GM12878 (cell line): ENCODE results near the gene CD70. TPM values are rescaled to one million over a fixed set of nuclear protein-coding genes. Genes with fewer than 3 reads are reported as not detected.

ENCODE experiments used
- ATAC-seq: fragments of 200-7000 bp; cut with Tn5 transposase; 3 replicates; pipeline ENCODE4 v1.9.1; 2020; ENCODE audit warnings: mild to moderate bottlenecking, moderate library complexity
- BruUV-seq: library from RNA; stranded (reverse); fragments of 400-500 nt; replicated peaks from 2 replicates; lab custom pipeline; 2021; lab: Mats Ljungman, UMichigan
- CTCF ChIA-PET: fragments of 300-600 bp; sonication (Branson Sonifier 250); formaldehyde crosslinking; extraction: SDS; loops from one replicate; lab custom pipeline; 2021; ENCODE audit warnings: inconsistent platforms; lab: Yijun Ruan, JAX
- POLR2A ChIA-PET: fragments of 350-600 bp; formaldehyde crosslinking; extraction: SDS; loops from one replicate; lab custom pipeline; 2021; ENCODE audit warnings: inconsistent platforms; lab: Charles Lee
- RAD21 ChIA-PET: fragments of 300-600 bp; sonication (Branson Sonifier 250); formaldehyde crosslinking; loops from one replicate; lab custom pipeline; 2023; ENCODE audit warnings: antibody characterized with exemption; ENCODE audit not compliant: unreplicated experiment; lab: Charles Lee
- SMC1A ChIA-PET: fragments of 300-600 bp; sonication (Branson Sonifier 250); formaldehyde crosslinking; loops from one replicate; lab custom pipeline; 2023; ENCODE audit not compliant: unreplicated experiment, uncharacterized antibody; lab: Charles Lee
- DNase-seq: peaks from one replicate; pipeline ENCODE4 v3.0.0-alpha.2; 2011; ENCODE audit warnings: low read depth, low spot score
- FAIRE-seq: peaks from 3 replicates; lab custom pipeline; 2011; peaks lifted over from hg19 to GRCh38; lab: Jason Lieb, UNC
- H2AFZ ChIP-seq: 2 replicates; pipeline ENCODE4 v1.6.0; 2011; ENCODE audit warnings: low read depth, low read length, control low read depth; ENCODE audit not compliant: control insufficient read depth
- H3K27ac ChIP-seq: 2 replicates; pipeline ENCODE4 v1.5.1; 2011; ENCODE audit warnings: control low read depth; ENCODE audit not compliant: control insufficient read depth, insufficient read depth
- H3K27me3 ChIP-seq, 2 experiments: replicated peaks in 1 of 2; 2 replicates each; pipeline versions ENCODE4 v1.6.0 to v1.6.1; 2011; ENCODE audit warnings: low read length in 1 of 2; ENCODE audit not compliant: control insufficient read depth in 2 of 2, insufficient read depth in 2 of 2
- H3K36me3 ChIP-seq, 2 experiments: 2 replicates each; pipeline ENCODE4 v1.5.1; 2011; ENCODE audit warnings: low read length in 1 of 2; ENCODE audit not compliant: control insufficient read depth in 2 of 2, insufficient read depth in 2 of 2
- H3K4me1 ChIP-seq: 2 replicates; pipeline ENCODE4 v1.6.1; 2011; ENCODE audit warnings: mild to moderate bottlenecking, low read length, moderate library complexity, mixed read lengths; ENCODE audit not compliant: control insufficient read depth, insufficient read depth
- H3K4me2 ChIP-seq: 2 replicates; pipeline ENCODE4 v1.6.0; 2011; ENCODE audit warnings: control low read depth; ENCODE audit not compliant: control insufficient read depth, insufficient read depth
- H3K4me3 ChIP-seq: fragments of 200-600 bp; sonication (generic); 2 replicates; pipeline ENCODE4 v1.5.1; 2016
- H3K79me2 ChIP-seq: 2 replicates; pipeline ENCODE4 v1.6.0; 2011; ENCODE audit warnings: low read length; ENCODE audit not compliant: control insufficient read depth, insufficient read depth
- H3K9ac ChIP-seq: 2 replicates; pipeline ENCODE4 v1.8.0; 2011; ENCODE audit warnings: low read length, control low read depth, mixed read lengths; ENCODE audit not compliant: control insufficient read depth, insufficient read depth
- H3K9me3 ChIP-seq: replicated peaks from 3 replicates; pipeline ENCODE4 v1.5.1; 2011; ENCODE audit warnings: mild to moderate bottlenecking, low read length; ENCODE audit not compliant: control insufficient read depth, insufficient read depth
- H4K20me1 ChIP-seq: 2 replicates; pipeline ENCODE4 v1.6.0; 2011; ENCODE audit not compliant: control insufficient read depth, insufficient read depth
- BCLAF1 ChIP-seq: fragments of 450-650 bp; IDR thresholded peaks from 2 replicates; pipeline ENCODE4 v1.6.1; 2017; ENCODE audit warnings: antibody characterized with exemption, mild to moderate bottlenecking, moderate library complexity
- JUND ChIP-seq: IDR thresholded peaks from 2 replicates; pipeline ENCODE4 v1.6.1; 2012; ENCODE audit warnings: low read depth, mild to moderate bottlenecking, low read length, improper control_type of control experiment, moderate library complexity
- ZBED1 ChIP-seq: IDR thresholded peaks from 2 replicates; pipeline ENCODE4 v1.6.1; 2016; ENCODE audit warnings: borderline replicate concordance
- ZNF217 ChIP-seq: fragments of 450-650 bp; IDR thresholded peaks from 2 replicates; pipeline ENCODE4 v1.6.1; 2017; ENCODE audit warnings: antibody characterized with exemption, mild to moderate bottlenecking
- ZSCAN29 ChIP-seq: fragments of 450-650 bp; IDR thresholded peaks from 2 replicates; pipeline ENCODE4 v1.6.1; 2017; ENCODE audit warnings: mild to moderate bottlenecking, moderate library complexity
- WGBS: methylation state at CpG from one replicate; pipeline ENCODE4 v1.1.6; 2016; ENCODE audit warnings: low lambda C conversion rate; ENCODE audit not compliant: insufficient replicate concordance, insufficient coverage; ENCODE audit errors: missing lambda C conversion rate; 5-methylcytosine and 5-hydroxymethylcytosine counted together
- in situ Hi-C: fragments of 300-500 bp; cut with MboI; formaldehyde crosslinking; loops from 9 replicates; pipeline ENCODE4 v1.14.3; 2018; ENCODE audit warnings: mixed read lengths
- intact Hi-C: fragments of 100-400 bp; cut with micrococcal nuclease; formaldehyde crosslinking; loops from one replicate; pipeline ENCODE4 v1.14.2; 2022; ENCODE audit not compliant: unreplicated experiment
- polyA plus RNA-seq, 11 experiments: library from polyadenylated mRNA; depleted of rRNA in 4 of 11; unstranded in 6 of 11; stranded (reverse) in 5 of 11; fragments of >200 nt; fragmentation: Nextera tagmentation in 4 of 11; fragmentation: Illumina TruSeq in 1 of 11; extraction: Ambion mirVana in 4 of 11; extraction: Trizol in 1 of 11; gene quantifications; 1 replicate in 1 of 11; 2 replicates in 10 of 11; pipeline versions ENCODE4 v1.2.1 to v1.2.3, GENCODE V29; 2011 to 2016; ENCODE audit warnings: inconsistent platforms in 2 of 11, missing spikeins in 2 of 11, low read depth in 1 of 11
- total RNA-seq, 4 experiments: library from RNA; depleted of rRNA in 3 of 4; stranded (reverse); fragments of >200 nt in 3 of 4; fragmentation: Illumina TruSeq in 1 of 4; extraction: Trizol in 1 of 4; gene quantifications; 2 replicates each; pipeline versions ENCODE4 v1.2.1 to v1.2.3, GENCODE V29; 2013 to 2021

Gene CD70
- total and polyA plus RNA-seq, 10 of the 15 experiments (the other 5 are each of a cell fraction or from before 2014, with no cell fraction given), result 16.4 to 441 (median 265) TPM

DNA sequence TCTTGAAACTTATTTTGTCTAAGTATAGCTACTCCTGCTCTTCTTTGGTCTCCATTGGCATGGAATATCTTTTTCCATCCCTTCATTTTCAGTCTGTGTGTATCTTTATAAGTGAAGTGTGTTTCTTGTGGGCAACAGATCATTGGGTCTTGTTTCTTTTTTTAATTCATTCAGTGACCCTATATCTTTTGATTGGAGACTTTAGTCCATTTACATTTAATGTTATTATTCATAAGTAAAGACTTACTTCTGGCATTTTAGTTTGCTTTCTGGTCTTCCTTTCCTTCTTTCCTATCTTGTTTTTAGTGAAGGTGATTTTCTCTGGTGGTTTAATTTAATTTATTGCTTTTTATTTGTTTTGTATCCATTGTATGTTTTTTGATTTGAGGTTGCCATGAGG, 19.8 kb downstream of the CD70 start (continued):
- TF ChIP-seq BCLAF1, result no peak
- TF ChIP-seq ZBED1, result no peak
- TF ChIP-seq ZNF217, result no peak
- no peak for TF ChIP-seq ZSCAN29

DNA sequence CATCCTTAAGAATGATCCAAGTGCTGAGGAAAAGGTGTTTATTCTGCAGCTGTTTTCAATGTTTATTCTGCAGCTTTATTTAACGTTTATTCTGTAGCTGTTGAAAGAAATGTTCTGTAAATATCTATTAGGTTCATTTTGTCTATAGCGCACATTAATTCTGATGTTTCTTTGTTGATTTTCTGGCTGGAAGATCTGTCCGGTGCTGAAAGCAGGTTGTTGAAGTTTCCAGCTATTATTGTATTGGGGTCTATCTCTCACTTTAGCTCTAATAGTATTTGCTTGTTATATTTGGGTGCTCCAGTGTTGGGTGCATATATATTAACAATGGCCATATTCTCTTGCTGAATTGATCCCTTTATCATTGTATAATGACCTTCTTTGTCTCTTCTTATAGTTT, 20.2 kb downstream of the CD70 start:
- no peak overlapping the region for H3K27ac ChIP-seq
- no peaks in the 10 kb centered on the region for H4K20me1 ChIP-seq
- no peak overlapping the region for H3K4me2 ChIP-seq
- ChIA-PET SMC1A (interaction anchor here (0.7 to 3.7 kb wide), 6 partner anchors 9 to 60 kb away, joined by 3 to 14 read pairs (median 4); no protein-coding TSS in a partner anchor), CTCF (interaction anchor here (1.1 to 1.6 kb wide), 4 partner anchors 8 to 53 kb away, joined by 3 to 6 read pairs (median 4); no protein-coding TSS in a partner anchor), POLR2A (interaction anchor here (0.7 to 1.2 kb wide), 3 partner anchors 9 to 30 kb away, joined by 4 to 5 read pairs (median 4); no protein-coding TSS in a partner anchor), RAD21 (interaction anchor here (0.7 to 1.7 kb wide), 2 partner anchors 30 to 40 kb away, joined by 3 read pairs; partner anchors contain the start of gene TNFSF9)
- no peaks in the 10 kb centered on the region for H3K36me3 ChIP-seq
- intact Hi-C loops, result no loop called here
- TF ChIP-seq JUND, result no peak
- BruUV-seq, result no TSS peak
- ATAC-seq (no peak), DNase-seq (no peak), FAIRE-seq (no peak)
- H3K4me3 ChIP-seq, result no peak overlapping the region
- no peak overlapping the region for H2AFZ ChIP-seq
- H3K79me2 ChIP-seq, result no peaks in the 10 kb centered on the region
- WGBS, result 78% methylated on average over 3 of the region's 3 CpGs
- peaks cover 8% of the 10 kb centered on the region; the same call in 2 of the 3 replicates for H3K9me3 ChIP-seq
- no peaks in the 10 kb centered on the region for H3K27me3 ChIP-seq
- in situ Hi-C loops, result no loop called here
- no peak overlapping the region for H3K9ac ChIP-seq
- H3K4me1 ChIP-seq, result peaks cover 3% of the 10 kb centered on the region
